GM12878 (cell line): ENCODE results near the gene PDE6B. TPM values are rescaled to one million over a fixed set of nuclear protein-coding genes. Genes with fewer than 3 reads are reported as not detected.
A peak's percentile ranks its signal among the peaks of the same experiment; 100 is the strongest.

Experiments used
- ATAC-seq: fragments of 200-7000 bp; cut with Tn5 transposase; 3 replicates; pipeline ENCODE4 v1.9.1; 2020; ENCODE audit warnings: mild to moderate bottlenecking, moderate library complexity
- BruUV-seq: library from RNA; stranded (reverse); fragments of 400-500 nt; replicated peaks from 2 replicates; lab custom pipeline; 2021; lab: Mats Ljungman, UMichigan
- CTCF ChIA-PET: fragments of 300-600 bp; sonication (Branson Sonifier 250); formaldehyde crosslinking; extraction: SDS; loops from one replicate; lab custom pipeline; 2021; ENCODE audit warnings: inconsistent platforms; lab: Yijun Ruan, JAX
- POLR2A ChIA-PET: fragments of 350-600 bp; formaldehyde crosslinking; extraction: SDS; loops from one replicate; lab custom pipeline; 2021; ENCODE audit warnings: inconsistent platforms; lab: Charles Lee
- RAD21 ChIA-PET: fragments of 300-600 bp; sonication (Branson Sonifier 250); formaldehyde crosslinking; loops from one replicate; lab custom pipeline; 2023; ENCODE audit warnings: antibody characterized with exemption; ENCODE audit not compliant: unreplicated experiment; lab: Charles Lee
- SMC1A ChIA-PET: fragments of 300-600 bp; sonication (Branson Sonifier 250); formaldehyde crosslinking; loops from one replicate; lab custom pipeline; 2023; ENCODE audit not compliant: unreplicated experiment, uncharacterized antibody; lab: Charles Lee
- DNase-seq: peaks from one replicate; pipeline ENCODE4 v3.0.0-alpha.2; 2011; ENCODE audit warnings: low read depth, low spot score
- FAIRE-seq: peaks from 3 replicates; lab custom pipeline; 2011; peaks lifted over from hg19 to GRCh38; lab: Jason Lieb, UNC
- H2AFZ ChIP-seq: 2 replicates; pipeline ENCODE4 v1.6.0; 2011; ENCODE audit warnings: low read depth, low read length, control low read depth; ENCODE audit not compliant: control insufficient read depth
- H3K27ac ChIP-seq: 2 replicates; pipeline ENCODE4 v1.5.1; 2011; ENCODE audit warnings: control low read depth; ENCODE audit not compliant: control insufficient read depth, insufficient read depth
- H3K27me3 ChIP-seq, 2 experiments: replicated peaks in 1 of 2; 2 replicates each; pipeline versions ENCODE4 v1.6.0 to v1.6.1; 2011; ENCODE audit warnings: low read length in 1 of 2; ENCODE audit not compliant: control insufficient read depth in 2 of 2, insufficient read depth in 2 of 2
- H3K36me3 ChIP-seq, 2 experiments: 2 replicates each; pipeline ENCODE4 v1.5.1; 2011; ENCODE audit warnings: low read length in 1 of 2; ENCODE audit not compliant: control insufficient read depth in 2 of 2, insufficient read depth in 2 of 2
- H3K4me1 ChIP-seq: 2 replicates; pipeline ENCODE4 v1.6.1; 2011; ENCODE audit warnings: mild to moderate bottlenecking, low read length, moderate library complexity, mixed read lengths; ENCODE audit not compliant: control insufficient read depth, insufficient read depth
- H3K4me2 ChIP-seq: 2 replicates; pipeline ENCODE4 v1.6.0; 2011; ENCODE audit warnings: control low read depth; ENCODE audit not compliant: control insufficient read depth, insufficient read depth
- H3K4me3 ChIP-seq: fragments of 200-600 bp; sonication (generic); 2 replicates; pipeline ENCODE4 v1.5.1; 2016
- H3K79me2 ChIP-seq: 2 replicates; pipeline ENCODE4 v1.6.0; 2011; ENCODE audit warnings: low read length; ENCODE audit not compliant: control insufficient read depth, insufficient read depth
- H3K9ac ChIP-seq: 2 replicates; pipeline ENCODE4 v1.8.0; 2011; ENCODE audit warnings: low read length, control low read depth, mixed read lengths; ENCODE audit not compliant: control insufficient read depth, insufficient read depth
- H3K9me3 ChIP-seq: replicated peaks from 3 replicates; pipeline ENCODE4 v1.5.1; 2011; ENCODE audit warnings: mild to moderate bottlenecking, low read length; ENCODE audit not compliant: control insufficient read depth, insufficient read depth
- H4K20me1 ChIP-seq: 2 replicates; pipeline ENCODE4 v1.6.0; 2011; ENCODE audit not compliant: control insufficient read depth, insufficient read depth
- BACH1 ChIP-seq: fragments of 450-650 bp; IDR thresholded peaks from 2 replicates; pipeline ENCODE4 v1.6.1; 2017; ENCODE audit warnings: mild to moderate bottlenecking, borderline replicate concordance
- BCL3 ChIP-seq: IDR thresholded peaks from 2 replicates; pipeline ENCODE4 v1.6.1; 2011; ENCODE audit warnings: borderline replicate concordance, low read depth, mild to moderate bottlenecking, moderate library complexity, low read length; ENCODE audit not compliant: insufficient read depth, poor library complexity, severe bottlenecking
- CREB1 ChIP-seq: IDR thresholded peaks from 2 replicates; pipeline ENCODE4 v1.6.1; 2012; ENCODE audit warnings: low read depth, mild to moderate bottlenecking, inconsistent platforms
- E2F8 ChIP-seq: fragments of 450-650 bp; IDR thresholded peaks from 2 replicates; pipeline ENCODE4 v1.6.1; 2018; ENCODE audit warnings: mild to moderate bottlenecking, low read depth, moderate library complexity; ENCODE audit not compliant: partially characterized antibody
- ESRRA ChIP-seq: IDR thresholded peaks from 2 replicates; pipeline ENCODE4 v1.6.1; 2012; ENCODE audit warnings: mild to moderate bottlenecking, low read length, improper control_type of control experiment
- NBN ChIP-seq: fragments of 450-650 bp; IDR thresholded peaks from 2 replicates; pipeline ENCODE4 v1.6.1; 2016
- ZNF622 ChIP-seq: fragments of 450-650 bp; IDR thresholded peaks from 2 replicates; pipeline ENCODE4 v1.6.1; 2017; ENCODE audit warnings: mild to moderate bottlenecking, inconsistent platforms
- WGBS: methylation state at CpG from one replicate; pipeline ENCODE4 v1.1.6; 2016; ENCODE audit warnings: low lambda C conversion rate; ENCODE audit not compliant: insufficient replicate concordance, insufficient coverage; ENCODE audit errors: missing lambda C conversion rate; 5-methylcytosine and 5-hydroxymethylcytosine counted together
- in situ Hi-C: fragments of 300-500 bp; cut with MboI; formaldehyde crosslinking; loops from 9 replicates; pipeline ENCODE4 v1.14.3; 2018; ENCODE audit warnings: mixed read lengths
- intact Hi-C: fragments of 100-400 bp; cut with micrococcal nuclease; formaldehyde crosslinking; loops from one replicate; pipeline ENCODE4 v1.14.2; 2022; ENCODE audit not compliant: unreplicated experiment
- polyA plus RNA-seq, 11 experiments: library from polyadenylated mRNA; depleted of rRNA in 4 of 11; unstranded in 6 of 11; stranded (reverse) in 5 of 11; fragments of >200 nt; fragmentation: Nextera tagmentation in 4 of 11; fragmentation: Illumina TruSeq in 1 of 11; extraction: Ambion mirVana in 4 of 11; extraction: Trizol in 1 of 11; gene quantifications; 1 replicate in 1 of 11; 2 replicates in 10 of 11; pipeline versions ENCODE4 v1.2.1 to v1.2.3, GENCODE V29; 2011 to 2016; ENCODE audit warnings: inconsistent platforms in 2 of 11, missing spikeins in 2 of 11, low read depth in 1 of 11
- total RNA-seq, 4 experiments: library from RNA; depleted of rRNA in 3 of 4; stranded (reverse); fragments of >200 nt in 3 of 4; fragmentation: Illumina TruSeq in 1 of 4; extraction: Trizol in 1 of 4; gene quantifications; 2 replicates each; pipeline versions ENCODE4 v1.2.1 to v1.2.3, GENCODE V29; 2013 to 2021

PDE6B gene
- total and polyA plus RNA-seq, 10 of the 15 experiments (the other 5 are each of a cell fraction or from before 2014, with no cell fraction given) = 2.6 to 6.4 (median 3.8) TPM

- DNase-seq = no peak
- H3K79me2 ChIP-seq = no peaks in the 10 kb centered on the region
- H4K20me1 ChIP-seq = no peaks in the 10 kb centered on the region
- ChIA-PET RAD21 (no interaction called here), SMC1A (no interaction called here), POLR2A (no interaction called here), CTCF (no interaction called here)
- H3K9me3 ChIP-seq = no peaks in the 10 kb centered on the region
- no peak overlapping the region for H3K27ac ChIP-seq
- ATAC-seq = no peak
- intact Hi-C loops (no loop called here), in situ Hi-C loops (no loop called here)
- H3K27me3 ChIP-seq = no peaks in the 10 kb centered on the region
- no peak for FAIRE-seq
- no peak overlapping the region for H3K9ac ChIP-seq
- no peak overlapping the region for H2AFZ ChIP-seq
- WGBS = 75% methylated on average over 37 of the region's 37 CpGs
- no peak overlapping the region for H3K4me2 ChIP-seq
- H3K4me3 ChIP-seq = no peak overlapping the region
- BruUV-seq = no TSS peak
- H3K4me1 ChIP-seq = peaks cover 13% of the 10 kb centered on the region
- TF ChIP-seq CREB1 (no peak), BCL3 (peak; percentile 2)
- H3K36me3 ChIP-seq = no peaks in the 10 kb centered on the region
These were observed 60.5 kb downstream of the PDE6B start for GRCh38 chr4:685679-686412.

- no peaks in the 10 kb centered on the region for H4K20me1 ChIP-seq
- peaks cover 12% of the 10 kb centered on the region for H3K4me1 ChIP-seq
- in situ Hi-C loops = no loop called here
- WGBS = 73% methylated on average over 31 of the region's 31 CpGs
- BruUV-seq = no TSS peak
- ChIA-PET RAD21 (no interaction called here), SMC1A (no interaction called here), CTCF (no interaction called here), POLR2A (no interaction called here)
- DNase-seq = no peak
- no peaks in the 10 kb centered on the region for H3K36me3 ChIP-seq
- FAIRE-seq = no peak
- H3K79me2 ChIP-seq = no peaks in the 10 kb centered on the region
- TF ChIP-seq E2F8 (no peak), ZNF622 (no peak), NBN (no peak), BACH1 (no peak), ESRRA (no peak)
- H3K27ac ChIP-seq = no peak overlapping the region
- H2AFZ ChIP-seq = no peak overlapping the region
- H3K4me2 ChIP-seq = no peak overlapping the region
- intact Hi-C loops = no loop called here
- no peak for ATAC-seq
- no peak overlapping the region for H3K4me3 ChIP-seq
- H3K9ac ChIP-seq = no peak overlapping the region
- no peaks in the 10 kb centered on the region for H3K27me3 ChIP-seq
- no peaks in the 10 kb centered on the region for H3K9me3 ChIP-seq
These were observed 61.2 kb downstream of the PDE6B start for GRCh38 chr4:686413-687040.
